Measurements from ENCODE around the gene PROSER3. TPM values are rescaled to one million over a fixed set of nuclear protein-coding genes. Genes with fewer than 3 reads are reported as not detected.
"Not testable (repeated sequence)": the region's sequence is repeated elsewhere in the genome, so short reads cannot be mapped to it uniquely, and the experiment has no call there.

Gene PROSER3
- total RNA-seq, 1 donor from 2014 or later: 6.1 TPM

DNA sequence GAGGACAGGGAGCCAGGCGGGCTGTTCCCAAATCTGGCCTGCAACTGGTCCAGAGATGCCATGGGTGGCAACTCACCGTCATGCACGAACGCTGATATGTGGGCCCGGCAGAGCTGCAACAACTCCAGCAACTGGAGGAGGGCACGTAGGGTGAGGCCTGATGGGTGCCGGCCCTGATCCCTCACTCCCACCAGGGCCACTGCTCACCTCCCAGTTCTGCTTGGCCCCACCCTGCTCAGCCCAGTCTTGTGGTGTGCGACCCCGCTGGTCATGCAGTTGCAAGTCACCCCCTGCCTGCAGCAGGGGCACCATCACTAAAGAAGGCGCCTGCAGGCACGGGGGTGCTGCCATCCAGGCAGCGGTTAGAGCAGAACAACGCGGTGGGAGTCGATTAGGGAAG, 34.3 kb downstream of the PROSER3 start:
- H3K36me3 ChIP-seq (ENCODE audit: control insufficient read depth, insufficient read depth, low read length): no peaks in the 10 kb centered on the region
- no peak for DNase-seq (ENCODE audit: low read depth)
- H3K27me3 ChIP-seq (ENCODE audit: control insufficient read depth, insufficient read depth, low read length): peaks cover 18% of the 10 kb centered on the region
- TF ChIP-seq, protein P1, sequence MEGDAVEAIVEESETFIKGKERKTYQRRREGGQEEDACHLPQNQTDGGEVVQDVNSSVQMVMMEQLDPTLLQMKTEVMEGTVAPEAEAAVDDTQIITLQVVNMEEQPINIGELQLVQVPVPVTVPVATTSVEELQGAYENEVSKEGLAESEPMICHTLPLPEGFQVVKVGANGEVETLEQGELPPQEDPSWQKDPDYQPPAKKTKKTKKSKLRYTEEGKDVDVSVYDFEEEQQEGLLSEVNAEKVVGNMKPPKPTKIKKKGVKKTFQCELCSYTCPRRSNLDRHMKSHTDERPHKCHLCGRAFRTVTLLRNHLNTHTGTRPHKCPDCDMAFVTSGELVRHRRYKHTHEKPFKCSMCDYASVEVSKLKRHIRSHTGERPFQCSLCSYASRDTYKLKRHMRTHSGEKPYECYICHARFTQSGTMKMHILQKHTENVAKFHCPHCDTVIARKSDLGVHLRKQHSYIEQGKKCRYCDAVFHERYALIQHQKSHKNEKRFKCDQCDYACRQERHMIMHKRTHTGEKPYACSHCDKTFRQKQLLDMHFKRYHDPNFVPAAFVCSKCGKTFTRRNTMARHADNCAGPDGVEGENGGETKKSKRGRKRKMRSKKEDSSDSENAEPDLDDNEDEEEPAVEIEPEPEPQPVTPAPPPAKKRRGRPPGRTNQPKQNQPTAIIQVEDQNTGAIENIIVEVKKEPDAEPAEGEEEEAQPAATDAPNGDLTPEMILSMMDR (IDR thresholded peaks at IDR 0.05; ENCODE audit: insufficient read depth, low read length, poor library complexity, severe bottlenecking): no peak
- H3K4me3 ChIP-seq (ENCODE audit: low read depth, low read length): no peak overlapping the region

DNA sequence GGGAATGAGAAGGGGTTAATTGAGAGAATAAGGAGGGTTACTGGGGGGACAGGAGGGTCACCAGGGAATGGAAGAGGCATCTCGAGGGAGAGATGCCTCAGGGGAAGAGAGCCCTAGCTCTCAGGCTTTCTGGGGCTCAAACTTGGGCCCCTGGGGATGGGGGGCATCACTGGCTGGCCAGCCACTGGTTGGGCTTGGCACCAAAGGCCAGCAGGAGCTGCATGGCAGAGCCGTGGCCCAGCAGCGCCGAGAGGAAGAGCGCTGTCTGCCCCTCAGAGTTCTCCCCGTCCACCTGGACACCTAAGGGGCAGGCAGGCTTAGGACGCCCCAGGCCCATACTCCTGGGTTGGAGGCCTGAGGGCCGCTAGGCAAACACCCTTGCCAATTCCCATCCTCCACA, 34.9 kb downstream of the PROSER3 start:
- DNase-seq (ENCODE audit: low read depth): no peak
- H3K4me3 ChIP-seq (ENCODE audit: low read depth, low read length): no peak overlapping the region
- H3K36me3 ChIP-seq (ENCODE audit: control insufficient read depth, insufficient read depth, low read length): no peaks in the 10 kb centered on the region
- peaks cover 24% of the 10 kb centered on the region for H3K27me3 ChIP-seq (ENCODE audit: control insufficient read depth, insufficient read depth, low read length)
- TF ChIP-seq, protein P1 (IDR thresholded peaks at IDR 0.05; ENCODE audit: insufficient read depth, low read length, poor library complexity, severe bottlenecking): no peak

DNA sequence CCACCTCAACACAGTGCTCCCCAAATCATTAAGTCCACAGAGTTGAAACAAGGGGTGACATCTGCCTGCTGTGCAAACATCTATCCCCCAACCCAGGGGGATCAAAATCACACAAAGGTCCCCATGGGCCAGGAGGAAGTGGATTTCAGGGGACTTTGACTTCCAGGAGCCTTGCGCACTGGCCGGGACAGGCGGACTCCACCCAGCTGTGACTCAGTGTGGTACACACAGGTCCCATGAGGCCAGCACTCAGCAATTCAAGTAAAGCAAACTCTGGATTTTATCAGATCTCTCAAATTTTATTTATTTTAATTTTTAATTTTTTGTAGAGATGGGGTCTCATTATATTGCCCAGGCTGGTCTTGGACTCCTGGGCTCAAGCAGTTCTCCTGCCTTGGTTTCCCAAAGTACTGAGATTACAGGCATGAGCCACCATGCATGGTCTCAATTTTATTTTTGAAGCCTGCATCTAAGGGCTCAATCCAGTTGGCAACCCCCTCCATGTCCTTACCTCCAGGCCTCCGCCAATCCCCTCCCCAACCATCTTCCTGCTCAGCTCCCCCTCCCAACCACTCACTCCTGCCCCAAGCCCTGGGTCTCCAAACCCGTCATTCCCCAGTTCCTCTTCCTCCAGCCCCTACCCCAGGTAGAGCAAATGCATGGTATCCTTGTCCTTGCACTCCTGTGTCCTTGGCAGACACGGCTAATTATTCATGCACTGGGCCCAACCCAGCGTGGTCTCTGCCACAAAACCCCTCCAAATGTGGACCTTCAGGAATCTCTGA, 35.6 kb downstream of the PROSER3 start:
- Histone ChIP-seq H3K36me3 (ENCODE audit: control insufficient read depth, insufficient read depth, low read length) (no peaks in the 10 kb centered on the region), H3K27me3 (ENCODE audit: control insufficient read depth, insufficient read depth, low read length) (peaks cover 28% of the 10 kb centered on the region), H3K4me3 (ENCODE audit: low read depth, low read length) (no peak overlapping the region)
- TF ChIP-seq, protein P1 (IDR thresholded peaks at IDR 0.05; ENCODE audit: insufficient read depth, low read length, poor library complexity, severe bottlenecking): no peak
- DNase-seq (ENCODE audit: low read depth): no peak

DNA sequence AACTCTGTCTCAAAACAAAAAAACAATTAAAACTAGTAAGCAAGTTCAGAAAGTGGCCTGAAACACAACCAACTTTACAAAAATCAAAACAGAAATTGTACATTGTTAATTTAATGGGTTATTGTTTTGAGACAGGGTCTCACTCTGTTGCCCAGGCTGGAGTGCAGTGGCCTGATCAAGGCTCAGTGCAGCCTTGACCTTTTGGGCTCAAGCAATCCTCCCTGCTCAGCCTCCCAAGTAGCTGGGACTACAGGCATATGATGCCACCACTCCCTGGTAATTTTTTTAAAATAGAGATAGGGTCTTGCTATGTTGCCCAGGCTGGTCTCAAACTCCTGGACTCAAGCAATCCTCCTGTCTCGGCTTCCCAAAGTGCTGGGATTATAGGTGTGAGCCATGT, 37.6 kb downstream of the PROSER3 start:
- not testable (repeated sequence) for H3K4me3 ChIP-seq (ENCODE audit: low read depth, low read length); H3K36me3 ChIP-seq (ENCODE audit: control insufficient read depth, insufficient read depth, low read length); DNase-seq (ENCODE audit: low read depth)
- H3K27me3 ChIP-seq (ENCODE audit: control insufficient read depth, insufficient read depth, low read length): peaks cover 28% of the 10 kb centered on the region

DNA sequence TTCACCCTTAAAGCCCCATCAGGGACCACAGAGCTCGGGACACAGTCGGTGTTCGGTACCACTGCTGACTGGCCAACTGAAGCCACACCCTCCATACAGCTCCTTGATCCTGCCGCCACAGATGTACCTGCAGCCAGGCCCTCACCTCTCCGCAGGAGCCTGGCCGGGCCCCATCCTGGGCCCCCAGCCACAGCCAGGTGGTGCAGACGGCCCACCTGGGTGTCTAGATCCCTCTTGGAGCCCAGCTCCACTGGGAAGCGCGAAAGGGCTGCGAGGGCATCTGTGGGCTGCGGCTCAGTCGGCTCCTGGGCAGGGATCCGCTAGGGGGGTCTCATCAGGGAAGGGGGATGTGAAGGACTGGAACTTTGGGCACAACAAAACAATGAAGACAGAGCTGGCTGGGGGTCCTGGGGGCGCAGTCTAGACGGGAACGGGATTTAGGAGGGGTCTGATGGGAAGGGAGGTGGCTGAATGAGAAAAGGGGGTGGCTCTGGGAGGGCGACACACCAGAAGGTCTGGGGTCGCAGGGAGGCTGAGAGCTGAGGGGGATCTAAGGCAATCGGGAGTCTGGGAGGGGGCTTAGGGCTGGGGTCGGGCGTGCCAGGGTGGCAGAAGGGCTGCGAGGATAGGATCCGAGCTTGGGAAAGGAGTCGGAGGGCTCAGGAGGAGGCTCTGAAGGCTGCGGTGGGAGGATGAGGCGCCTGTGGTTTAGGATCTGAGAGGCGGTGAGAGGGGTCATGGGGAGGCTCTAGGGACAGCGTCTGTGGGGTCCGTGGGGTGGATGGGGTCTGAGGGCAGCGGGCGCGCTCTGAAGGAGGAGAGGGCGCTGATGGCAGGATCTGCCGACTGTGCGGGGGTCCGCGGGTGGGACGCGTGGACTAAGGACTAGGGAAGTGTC, 38.9 kb downstream of the PROSER3 start:
- Histone ChIP-seq H3K27me3 (ENCODE audit: control insufficient read depth, insufficient read depth, low read length) (peaks cover 26% of the 10 kb centered on the region), H3K4me3 (ENCODE audit: low read depth, low read length) (no peak overlapping the region), H3K36me3 (ENCODE audit: control insufficient read depth, insufficient read depth, low read length) (no peaks in the 10 kb centered on the region)
- TF ChIP-seq, protein P1 (IDR thresholded peaks at IDR 0.05; ENCODE audit: insufficient read depth, low read length, poor library complexity, severe bottlenecking): no peak
- DNase-seq (ENCODE audit: low read depth): no peak

DNA sequence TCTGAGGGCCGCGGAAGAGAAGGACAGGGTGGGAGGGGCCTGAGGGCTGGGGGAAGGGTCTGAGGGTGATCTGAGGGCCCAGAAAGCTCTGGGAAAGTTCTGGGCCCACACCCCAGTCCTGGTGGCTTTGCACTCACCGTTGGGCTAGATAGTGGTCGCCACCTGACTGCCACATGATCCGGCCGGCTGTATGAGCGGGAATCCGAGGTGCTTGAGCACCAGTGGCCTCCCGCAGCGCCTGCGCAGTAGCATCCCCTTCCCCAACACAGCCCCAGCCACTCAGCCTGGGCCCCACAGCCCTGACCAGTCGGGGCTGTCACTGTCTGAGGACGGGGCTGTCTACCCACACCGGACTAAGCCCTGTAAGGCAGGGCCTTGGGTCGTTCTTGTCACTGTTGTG, 39.7 kb downstream of the PROSER3 start:
- no peaks in the 10 kb centered on the region for H3K36me3 ChIP-seq (ENCODE audit: control insufficient read depth, insufficient read depth, low read length)
- peaks cover 26% of the 10 kb centered on the region for H3K27me3 ChIP-seq (ENCODE audit: control insufficient read depth, insufficient read depth, low read length)
- no peak overlapping the region for H3K4me3 ChIP-seq (ENCODE audit: low read depth, low read length)
- TF ChIP-seq, protein P1 (IDR thresholded peaks at IDR 0.05; ENCODE audit: insufficient read depth, low read length, poor library complexity, severe bottlenecking): no peak
- no peak for DNase-seq (ENCODE audit: low read depth)
